HCT116 (cell line): ENCODE measurements around the gene PKHD1. TPM values are rescaled to one million over a fixed set of nuclear protein-coding genes. Genes with fewer than 3 reads are reported as not detected.

Experiments
- ATAC-seq: fragments of 200-7000 bp; cut with Tn5 transposase; 2 replicates; pipeline ENCODE4 v1.9.1; 2020; ENCODE audit warnings: mild to moderate bottlenecking, moderate library complexity
- BruUV-seq: library from RNA; stranded (reverse); fragments of 400-500 nt; replicated peaks from 2 replicates; lab custom pipeline; 2021; lab: Mats Ljungman, UMichigan
- CTCF ChIA-PET: fragments of 300-600 bp; sonication (Branson Sonifier 250); formaldehyde crosslinking; loops from one replicate; lab custom pipeline; 2021; ENCODE audit warnings: antibody characterized with exemption; lab: Charles Lee
- POLR2A ChIA-PET: fragments of 300-600, 350-600 bp; sonication (Branson Sonifier 250); formaldehyde crosslinking; loops from one replicate; lab custom pipeline; 2021; ENCODE audit warnings: antibody characterized with exemption; lab: Charles Lee
- RAD21 ChIA-PET, 2 experiments: fragments of 300-600 bp; sonication (Branson Sonifier 250); formaldehyde crosslinking; loops; one replicate each; lab custom pipeline; 2023; ENCODE audit warnings: low total read pairs in 2 of 2; ENCODE audit not compliant: uncharacterized antibody in 2 of 2, unreplicated experiment in 2 of 2, low non-redundant PET in 1 of 2; lab: Charles Lee
- DNase-seq: peaks from one replicate; pipeline ENCODE4 v3.0.0-alpha.2; 2010; ENCODE audit warnings: low read depth, low spot score
- H2AFZ ChIP-seq: fragments of 200-600 bp; shearing (Covaris generic), sonication (generic); 2 replicates; pipeline ENCODE4 v1.6.1; 2017; ENCODE audit warnings: low read depth, mixed run types, mixed read lengths, antibody characterized with exemption, low read length; ENCODE audit not compliant: poor library complexity, severe bottlenecking
- H3K27ac ChIP-seq: 2 replicates; pipeline ENCODE4 v1.5.1; 2012; ENCODE audit warnings: low read depth, low read length
- H3K27me3 ChIP-seq: fragments of 200-600 bp; sonication (generic); 2 replicates; pipeline ENCODE4 v1.6.1; 2016; ENCODE audit warnings: mixed run types, low read length, mixed read lengths; ENCODE audit not compliant: insufficient read depth
- H3K36me3 ChIP-seq, 2 experiments: fragments of 200-500 bp in 1 of 2; fragments of 200-600 bp in 1 of 2; sonication (Bioruptor generic) in 1 of 2; sonication (generic) in 1 of 2; 2 replicates each; pipeline versions ENCODE4 v1.5.1 to v1.6.1; 2014 to 2016; ENCODE audit warnings: low read length in 2 of 2, inconsistent platforms in 1 of 2, mixed read lengths in 1 of 2, mixed run types in 1 of 2; ENCODE audit not compliant: insufficient read depth in 2 of 2, control insufficient read depth in 1 of 2
- H3K4me1 ChIP-seq, 2 experiments: fragments of 200-600 bp in 1 of 2; sonication (generic) in 1 of 2; 2 replicates each; pipeline versions ENCODE4 v1.5.1 to v1.6.1; 2012 to 2017; ENCODE audit warnings: low read length in 2 of 2, inconsistent platforms in 1 of 2, mild to moderate bottlenecking in 1 of 2, mixed read lengths in 1 of 2, mixed run types in 1 of 2, moderate library complexity in 1 of 2; ENCODE audit not compliant: insufficient read depth in 2 of 2, control insufficient read depth in 1 of 2
- H3K4me2 ChIP-seq: fragments of 200-600 bp; sonication (generic); 2 replicates; pipeline ENCODE4 v1.6.1; 2017; ENCODE audit warnings: mixed run types, low read length, mixed read lengths
- H3K4me3 ChIP-seq, 2 experiments: fragments of 200-600 bp in 1 of 2; sonication (generic) in 1 of 2; replicated peaks in 1 of 2; 2 replicates each; pipeline ENCODE4 v1.5.1; 2011 to 2016; ENCODE audit warnings: low read length in 2 of 2, control low read depth in 1 of 2, low read depth in 1 of 2, mild to moderate bottlenecking in 1 of 2, mixed read lengths in 1 of 2, mixed run types in 1 of 2
- H3K79me2 ChIP-seq: fragments of 200-600 bp; sonication (generic); 2 replicates; pipeline ENCODE4 v1.6.1; 2017; ENCODE audit warnings: mild to moderate bottlenecking, mixed run types, low read length, moderate library complexity, mixed read lengths; ENCODE audit not compliant: insufficient read depth
- H3K9ac ChIP-seq: fragments of 200-600 bp; sonication (generic); 2 replicates; pipeline ENCODE4 v1.6.1; 2016; ENCODE audit warnings: low read length, mixed read lengths
- H3K9me2 ChIP-seq: fragments of 200-600 bp; sonication (generic), shearing (Covaris generic); 2 replicates; pipeline ENCODE4 v1.6.1; 2017; ENCODE audit warnings: mixed run types, mild to moderate bottlenecking, moderate library complexity; ENCODE audit not compliant: insufficient read depth
- H3K9me3 ChIP-seq, 2 experiments: fragments of 200-500 bp in 1 of 2; fragments of 200-600 bp in 1 of 2; sonication (Bioruptor generic) in 1 of 2; sonication (generic) in 1 of 2; 2 replicates each; pipeline ENCODE4 v1.6.1; 2014 to 2017; ENCODE audit warnings: low read length in 2 of 2, mixed read lengths in 2 of 2, inconsistent platforms in 1 of 2, low read depth in 1 of 2, mild to moderate bottlenecking in 1 of 2, mixed run types in 1 of 2, moderate library complexity in 1 of 2; ENCODE audit not compliant: control insufficient read depth in 1 of 2, insufficient read depth in 1 of 2
- H4K20me1 ChIP-seq: fragments of 200-600 bp; sonication (generic), shearing (Covaris generic); 2 replicates; pipeline ENCODE4 v1.6.1; 2017; ENCODE audit warnings: mixed run types, mild to moderate bottlenecking, moderate library complexity; ENCODE audit not compliant: insufficient read depth
- CEBPB ChIP-seq: IDR thresholded peaks from 2 replicates; pipeline ENCODE4 v1.6.1; 2012; ENCODE audit warnings: low read depth
- EGR1 ChIP-seq: IDR thresholded peaks from 2 replicates; pipeline ENCODE4 v1.6.1; 2012; ENCODE audit warnings: low read depth
- ELF1 ChIP-seq: IDR thresholded peaks from 2 replicates; pipeline ENCODE4 v1.6.1; 2012; ENCODE audit warnings: low read depth, borderline replicate concordance
- EZH2 ChIP-seq: fragments of 200-600 bp; sonication (generic); IDR thresholded peaks from 2 replicates; pipeline ENCODE4 v1.6.1; 2017; ENCODE audit warnings: antibody characterized with exemption, mixed run types
- EZH2phosphoT487 ChIP-seq: fragments of 200-600 bp; IDR thresholded peaks from 2 replicates; pipeline ENCODE4 v1.6.1; 2018; ENCODE audit warnings: antibody characterized with exemption, borderline replicate concordance
- JUND ChIP-seq: IDR thresholded peaks from 2 replicates; pipeline ENCODE4 v1.6.1; 2012
- POLR2A ChIP-seq: IDR thresholded peaks from 2 replicates; pipeline ENCODE4 v1.7.0; 2011; ENCODE audit warnings: borderline replicate concordance; ENCODE audit not compliant: insufficient read depth, insufficient read length; ENCODE audit errors: extremely low read depth
- TCF7L2 ChIP-seq: IDR thresholded peaks from 2 replicates; pipeline ENCODE4 v1.7.0; 2011; ENCODE audit warnings: borderline replicate concordance, inconsistent platforms; ENCODE audit not compliant: insufficient read depth, insufficient read length; ENCODE audit errors: extremely low read depth
- intact Hi-C: fragments of 100-400 bp; cut with micrococcal nuclease; formaldehyde crosslinking; loops from 2 replicates; pipeline ENCODE4 v1.10.0; 2022
- total RNA-seq: library from RNA; stranded (reverse); gene quantifications from one replicate; pipeline ENCODE4 v1.2.1, GENCODE V29; 2021; ENCODE audit not compliant: unreplicated experiment
- TF ChIP-seq, protein P1 (sequence below): IDR thresholded peaks from 2 replicates; pipeline ENCODE4 v1.6.1; 2012
- TF ChIP-seq, protein P2 (sequence below): IDR thresholded peaks from 2 replicates; pipeline ENCODE4 v1.6.1; 2012; ENCODE audit warnings: low read depth

PKHD1 gene
- total RNA-seq, 1 experiment from 2014 or later = not detected

DNA sequence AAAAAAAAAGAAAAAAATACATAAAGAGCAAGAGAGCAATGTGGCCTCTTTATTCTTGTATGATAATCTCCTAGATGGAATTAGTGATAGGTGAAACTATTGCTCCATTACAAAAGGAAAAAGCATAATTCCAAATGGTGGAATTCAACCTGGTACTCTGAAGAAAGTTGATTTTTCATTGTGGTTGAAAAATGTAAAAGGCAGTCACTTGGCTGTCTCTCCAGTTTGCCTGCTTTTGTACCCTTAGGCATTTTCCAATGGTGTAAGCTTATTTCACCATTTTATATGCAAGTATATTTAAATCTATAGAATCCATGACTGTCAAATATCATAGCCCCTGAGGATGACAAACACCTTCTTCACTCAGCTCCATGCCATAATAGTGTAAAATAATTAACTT, 38.8 kb upstream of the PKHD1 start:
- Histone ChIP-seq H3K79me2 (no peaks in the 10 kb centered on the region), H3K9ac (no peak overlapping the region)
- RAD21 ChIA-PET = no interaction called here
- POLR2A ChIA-PET = no interaction called here
- no TSS peak for BruUV-seq
- TF ChIP-seq JUND (no peak), TCF7L2 (no peak), CEBPB (no peak), EZH2 (no peak), POLR2A (no peak), ELF1 (no peak), EZH2phosphoT487 (no peak), EGR1 (no peak)
- TF ChIP-seq, protein P1, sequence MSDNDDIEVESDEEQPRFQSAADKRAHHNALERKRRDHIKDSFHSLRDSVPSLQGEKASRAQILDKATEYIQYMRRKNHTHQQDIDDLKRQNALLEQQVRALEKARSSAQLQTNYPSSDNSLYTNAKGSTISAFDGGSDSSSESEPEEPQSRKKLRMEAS = no peak
- TF ChIP-seq, protein P2, sequence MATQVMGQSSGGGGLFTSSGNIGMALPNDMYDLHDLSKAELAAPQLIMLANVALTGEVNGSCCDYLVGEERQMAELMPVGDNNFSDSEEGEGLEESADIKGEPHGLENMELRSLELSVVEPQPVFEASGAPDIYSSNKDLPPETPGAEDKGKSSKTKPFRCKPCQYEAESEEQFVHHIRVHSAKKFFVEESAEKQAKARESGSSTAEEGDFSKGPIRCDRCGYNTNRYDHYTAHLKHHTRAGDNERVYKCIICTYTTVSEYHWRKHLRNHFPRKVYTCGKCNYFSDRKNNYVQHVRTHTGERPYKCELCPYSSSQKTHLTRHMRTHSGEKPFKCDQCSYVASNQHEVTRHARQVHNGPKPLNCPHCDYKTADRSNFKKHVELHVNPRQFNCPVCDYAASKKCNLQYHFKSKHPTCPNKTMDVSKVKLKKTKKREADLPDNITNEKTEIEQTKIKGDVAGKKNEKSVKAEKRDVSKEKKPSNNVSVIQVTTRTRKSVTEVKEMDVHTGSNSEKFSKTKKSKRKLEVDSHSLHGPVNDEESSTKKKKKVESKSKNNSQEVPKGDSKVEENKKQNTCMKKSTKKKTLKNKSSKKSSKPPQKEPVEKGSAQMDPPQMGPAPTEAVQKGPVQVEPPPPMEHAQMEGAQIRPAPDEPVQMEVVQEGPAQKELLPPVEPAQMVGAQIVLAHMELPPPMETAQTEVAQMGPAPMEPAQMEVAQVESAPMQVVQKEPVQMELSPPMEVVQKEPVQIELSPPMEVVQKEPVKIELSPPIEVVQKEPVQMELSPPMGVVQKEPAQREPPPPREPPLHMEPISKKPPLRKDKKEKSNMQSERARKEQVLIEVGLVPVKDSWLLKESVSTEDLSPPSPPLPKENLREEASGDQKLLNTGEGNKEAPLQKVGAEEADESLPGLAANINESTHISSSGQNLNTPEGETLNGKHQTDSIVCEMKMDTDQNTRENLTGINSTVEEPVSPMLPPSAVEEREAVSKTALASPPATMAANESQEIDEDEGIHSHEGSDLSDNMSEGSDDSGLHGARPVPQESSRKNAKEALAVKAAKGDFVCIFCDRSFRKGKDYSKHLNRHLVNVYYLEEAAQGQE = no peak
- TF ChIP-seq, all 23 proteins: peak for 0
- intact Hi-C loops = no loop called here
- H3K4me2 ChIP-seq = no peak overlapping the region
- H4K20me1 ChIP-seq = no peaks in the 10 kb centered on the region
- H3K9me3 ChIP-seq = no peaks in the 10 kb centered on the region
- H3K27me3 ChIP-seq = peaks cover 22% of the 10 kb centered on the region; the same call in 1 of the 2 replicates
- no peak for DNase-seq
- no peaks in the 10 kb centered on the region for H3K36me3 ChIP-seq
- CTCF ChIA-PET = no interaction called here
- no peak for ATAC-seq
- H3K9me2 ChIP-seq = no peaks in the 10 kb centered on the region
- H3K4me3 ChIP-seq = no peak overlapping the region
- no peak overlapping the region for H2AFZ ChIP-seq
- H3K4me1 ChIP-seq = no peaks in the 10 kb centered on the region
- no peak overlapping the region for H3K27ac ChIP-seq
